Measurements from ENCODE around the gene JPH3.

DNA sequence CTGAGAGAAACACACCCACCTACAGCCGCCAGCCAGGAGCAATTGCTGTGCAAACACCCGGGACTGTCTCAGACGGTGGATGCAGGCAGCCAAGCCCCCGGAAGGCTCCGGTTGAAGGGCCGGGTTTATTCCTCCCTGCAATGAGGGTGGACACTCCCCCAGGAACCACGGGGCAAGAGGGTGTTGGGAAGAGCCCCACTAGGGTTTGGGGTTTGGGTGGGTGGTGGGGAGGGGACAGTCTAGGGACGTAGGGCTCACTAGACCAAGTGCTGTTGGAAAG is 19.2 kb downstream of the JPH3 start:
- TF ChIP-seq, protein P1, sequence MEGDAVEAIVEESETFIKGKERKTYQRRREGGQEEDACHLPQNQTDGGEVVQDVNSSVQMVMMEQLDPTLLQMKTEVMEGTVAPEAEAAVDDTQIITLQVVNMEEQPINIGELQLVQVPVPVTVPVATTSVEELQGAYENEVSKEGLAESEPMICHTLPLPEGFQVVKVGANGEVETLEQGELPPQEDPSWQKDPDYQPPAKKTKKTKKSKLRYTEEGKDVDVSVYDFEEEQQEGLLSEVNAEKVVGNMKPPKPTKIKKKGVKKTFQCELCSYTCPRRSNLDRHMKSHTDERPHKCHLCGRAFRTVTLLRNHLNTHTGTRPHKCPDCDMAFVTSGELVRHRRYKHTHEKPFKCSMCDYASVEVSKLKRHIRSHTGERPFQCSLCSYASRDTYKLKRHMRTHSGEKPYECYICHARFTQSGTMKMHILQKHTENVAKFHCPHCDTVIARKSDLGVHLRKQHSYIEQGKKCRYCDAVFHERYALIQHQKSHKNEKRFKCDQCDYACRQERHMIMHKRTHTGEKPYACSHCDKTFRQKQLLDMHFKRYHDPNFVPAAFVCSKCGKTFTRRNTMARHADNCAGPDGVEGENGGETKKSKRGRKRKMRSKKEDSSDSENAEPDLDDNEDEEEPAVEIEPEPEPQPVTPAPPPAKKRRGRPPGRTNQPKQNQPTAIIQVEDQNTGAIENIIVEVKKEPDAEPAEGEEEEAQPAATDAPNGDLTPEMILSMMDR (IDR thresholded peaks at IDR 0.05) = no peak
- TF ChIP-seq POLR2A (IDR thresholded peaks at IDR 0.05) (no peak), EP300 (IDR thresholded peaks at IDR 0.05) (no peak), POLR2AphosphoS5 (IDR thresholded peaks at IDR 0.05) (no peak)

All from sigmoid colon (tissue), 4 donors.